BE2C (cell line): ENCODE measurements around the gene RAMP3.

Experiments used
- DNase-seq: peaks from one replicate; pipeline ENCODE4 v3.0.0-alpha.2; 2020
- H3K27me3 ChIP-seq: fragments of 250-450 bp; sonication (Bioruptor Pico); 2 replicates; pipeline ENCODE4 v1.5.1; 2020; ENCODE audit warnings: mild to moderate bottlenecking
- H3K36me3 ChIP-seq: fragments of 250-450 bp; sonication (Bioruptor Pico); 2 replicates; pipeline ENCODE4 v1.5.1; 2020; ENCODE audit warnings: mild to moderate bottlenecking
- H3K4me1 ChIP-seq: fragments of 250-450 bp; sonication (Bioruptor Pico); 2 replicates; pipeline ENCODE4 v1.5.1; 2020
- H3K4me3 ChIP-seq: 2 replicates; pipeline ENCODE4 v1.5.1; 2011; ENCODE audit warnings: low read depth, low read length
- H3K9me3 ChIP-seq: fragments of 250-450 bp; sonication (Bioruptor Pico); 2 replicates; pipeline ENCODE4 v1.5.1; 2020
- TF ChIP-seq, protein P1 (sequence below): IDR thresholded peaks from 2 replicates; pipeline ENCODE4 v1.5.1; 2012; ENCODE audit warnings: mild to moderate bottlenecking, low read depth, low read length

Gene RAMP3

DNA sequence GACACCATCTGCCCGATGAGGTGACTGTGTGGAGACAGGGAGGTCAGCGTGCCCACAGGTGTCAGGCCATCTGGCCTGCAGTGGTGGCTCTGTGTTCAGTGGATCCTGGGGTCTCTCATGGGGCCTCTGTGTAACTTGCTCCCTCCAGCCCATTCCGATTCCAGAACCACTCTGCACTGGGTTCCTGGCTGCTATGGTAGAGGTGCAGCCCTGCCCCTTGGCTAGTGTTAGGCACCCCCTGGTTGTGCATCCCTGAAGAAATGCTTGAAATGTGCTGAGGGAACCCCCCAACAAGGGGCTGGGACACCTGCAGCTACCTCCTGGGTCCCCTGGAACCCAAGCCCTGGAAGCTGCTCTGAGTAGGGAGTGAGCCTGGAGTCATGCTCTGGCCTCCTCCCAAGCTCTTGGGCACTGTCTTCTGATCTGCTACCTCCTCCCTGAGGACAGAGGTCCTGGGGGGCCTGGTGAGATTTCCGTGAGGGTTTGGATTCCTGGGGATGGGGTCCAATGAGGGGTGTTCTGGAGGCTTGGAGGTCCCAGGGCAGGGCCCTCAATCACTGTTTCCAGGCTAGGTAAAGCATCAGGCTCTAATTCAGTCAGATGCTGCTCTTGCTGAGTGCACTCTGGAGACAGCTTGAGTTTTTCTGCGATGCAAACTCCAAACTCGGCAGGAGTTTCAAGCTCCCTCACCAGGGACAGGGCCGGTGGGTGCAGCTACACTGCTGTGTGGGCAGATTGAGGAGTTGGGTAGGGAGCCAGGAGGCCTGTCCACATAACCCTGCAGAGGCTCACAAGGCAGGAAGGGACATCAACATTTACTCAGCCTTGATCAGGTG is 27.7 kb downstream of the RAMP3 start:
- Histone ChIP-seq H3K4me1 (no peaks in the 10 kb centered on the region), H3K4me3 (no peak overlapping the region), H3K36me3 (no peaks in the 10 kb centered on the region), H3K27me3 (no peaks in the 10 kb centered on the region), H3K9me3 (no peaks in the 10 kb centered on the region)
- TF ChIP-seq, protein P1, sequence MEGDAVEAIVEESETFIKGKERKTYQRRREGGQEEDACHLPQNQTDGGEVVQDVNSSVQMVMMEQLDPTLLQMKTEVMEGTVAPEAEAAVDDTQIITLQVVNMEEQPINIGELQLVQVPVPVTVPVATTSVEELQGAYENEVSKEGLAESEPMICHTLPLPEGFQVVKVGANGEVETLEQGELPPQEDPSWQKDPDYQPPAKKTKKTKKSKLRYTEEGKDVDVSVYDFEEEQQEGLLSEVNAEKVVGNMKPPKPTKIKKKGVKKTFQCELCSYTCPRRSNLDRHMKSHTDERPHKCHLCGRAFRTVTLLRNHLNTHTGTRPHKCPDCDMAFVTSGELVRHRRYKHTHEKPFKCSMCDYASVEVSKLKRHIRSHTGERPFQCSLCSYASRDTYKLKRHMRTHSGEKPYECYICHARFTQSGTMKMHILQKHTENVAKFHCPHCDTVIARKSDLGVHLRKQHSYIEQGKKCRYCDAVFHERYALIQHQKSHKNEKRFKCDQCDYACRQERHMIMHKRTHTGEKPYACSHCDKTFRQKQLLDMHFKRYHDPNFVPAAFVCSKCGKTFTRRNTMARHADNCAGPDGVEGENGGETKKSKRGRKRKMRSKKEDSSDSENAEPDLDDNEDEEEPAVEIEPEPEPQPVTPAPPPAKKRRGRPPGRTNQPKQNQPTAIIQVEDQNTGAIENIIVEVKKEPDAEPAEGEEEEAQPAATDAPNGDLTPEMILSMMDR: no peak
- no peak for DNase-seq

GRCh38 chr7:45185864-45186250 is 28.3 kb downstream of the RAMP3 start:
- no peaks in the 10 kb centered on the region for H3K27me3 ChIP-seq
- no peak for DNase-seq
- no peaks in the 10 kb centered on the region for H3K9me3 ChIP-seq
- H3K4me3 ChIP-seq: no peak overlapping the region
- no peaks in the 10 kb centered on the region for H3K4me1 ChIP-seq
- no peaks in the 10 kb centered on the region for H3K36me3 ChIP-seq
- TF ChIP-seq, protein P1: no peak

DNA sequence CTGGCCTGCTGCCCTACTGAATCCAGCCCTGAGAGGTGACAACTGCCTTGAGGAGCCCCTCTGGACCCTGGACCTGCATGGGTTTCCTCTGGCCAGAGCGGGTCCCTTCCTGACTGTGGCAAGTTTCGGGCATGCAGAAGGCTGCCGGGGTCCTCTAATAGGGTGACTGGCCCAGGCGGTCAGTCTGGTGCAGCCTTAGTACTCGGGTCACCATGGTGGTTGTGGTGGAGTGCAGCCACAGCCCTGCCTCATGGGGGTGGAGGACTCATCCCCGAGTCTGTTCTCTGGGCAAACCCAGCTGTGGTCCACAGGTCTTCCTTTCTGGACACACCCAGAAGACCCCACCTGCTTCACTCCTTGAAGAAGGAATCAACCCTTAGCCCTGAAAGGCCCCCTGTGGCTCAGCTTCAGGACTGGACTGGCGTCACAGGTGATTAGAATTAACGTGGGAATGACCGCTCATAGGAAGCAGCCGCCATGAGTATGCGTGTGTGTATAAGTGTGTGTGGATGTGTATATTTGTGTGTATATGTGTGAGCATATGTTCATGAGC is 28.7 kb downstream of the RAMP3 start:
- TF ChIP-seq, protein P1: no peak
- Histone ChIP-seq H3K9me3 (no peaks in the 10 kb centered on the region), H3K36me3 (no peaks in the 10 kb centered on the region)

GRCh38 chr7:45187089-45187945 is 29.7 kb downstream of the RAMP3 start:
- DNase-seq: no peak
- Histone ChIP-seq H3K4me1 (no peaks in the 10 kb centered on the region), H3K36me3 (no peaks in the 10 kb centered on the region), H3K4me3 (no peak overlapping the region), H3K27me3 (no peaks in the 10 kb centered on the region), H3K9me3 (no peaks in the 10 kb centered on the region)
- TF ChIP-seq, protein P1: no peak

More for the DNA sequence above, 28.7 kb downstream of the RAMP3 start:
- DNase-seq: no peak
- H3K4me1 ChIP-seq: no peaks in the 10 kb centered on the region
- H3K27me3 ChIP-seq: no peaks in the 10 kb centered on the region
- no peak overlapping the region for H3K4me3 ChIP-seq

DNA sequence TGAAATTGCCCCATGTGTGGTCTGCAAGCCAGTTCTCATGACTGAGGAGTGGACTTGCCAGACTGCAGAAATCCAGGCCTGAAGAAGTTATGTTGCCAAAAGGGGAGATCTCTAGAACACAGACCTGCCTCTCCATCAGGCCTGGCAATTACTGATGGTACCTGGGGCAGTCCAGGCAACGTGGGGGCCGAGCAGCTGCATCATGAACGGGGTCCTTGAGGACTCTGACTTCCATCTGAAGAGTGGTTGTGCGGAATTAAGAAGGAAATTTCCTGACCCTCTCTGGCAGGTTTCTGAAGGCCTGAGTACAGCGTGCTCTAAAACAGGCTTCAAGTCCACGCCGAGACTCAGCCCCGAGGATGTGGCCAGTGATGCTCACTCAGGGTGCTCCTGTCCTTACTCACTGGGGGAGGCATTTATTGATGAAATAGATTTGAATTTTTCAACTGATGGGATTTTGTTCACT is 30.4 kb downstream of the RAMP3 start:
- Histone ChIP-seq H3K4me1 (no peaks in the 10 kb centered on the region), H3K4me3 (no peak overlapping the region), H3K36me3 (no peaks in the 10 kb centered on the region), H3K27me3 (no peaks in the 10 kb centered on the region), H3K9me3 (no peaks in the 10 kb centered on the region)
- TF ChIP-seq, protein P1: no peak
- no peak for DNase-seq
